NCI-H1417 treated with DMSO at 0.1 percent for 48 hours (cell line): ENCODE results near the gene SMIM31.

ENCODE experiments used
- DNase-seq: peaks from one replicate; lab custom pipeline; 2025; lab: John Stamatoyannopoulos, UW

SMIM31 gene

GRCh38 chr4:164753873-164754488 is at the start of gene SMIM31:
Gene SMIM31, plus strand, starts transcription at chr4:164754131. Its CDS starts 16,313 bp downstream, at chr4:164770444.
- DNase-seq = no peak

- no peak for DNase-seq
These were observed 47.3 kb upstream of the SMIM31 start for GRCh38 chr4:164706675-164707074.

DNA sequence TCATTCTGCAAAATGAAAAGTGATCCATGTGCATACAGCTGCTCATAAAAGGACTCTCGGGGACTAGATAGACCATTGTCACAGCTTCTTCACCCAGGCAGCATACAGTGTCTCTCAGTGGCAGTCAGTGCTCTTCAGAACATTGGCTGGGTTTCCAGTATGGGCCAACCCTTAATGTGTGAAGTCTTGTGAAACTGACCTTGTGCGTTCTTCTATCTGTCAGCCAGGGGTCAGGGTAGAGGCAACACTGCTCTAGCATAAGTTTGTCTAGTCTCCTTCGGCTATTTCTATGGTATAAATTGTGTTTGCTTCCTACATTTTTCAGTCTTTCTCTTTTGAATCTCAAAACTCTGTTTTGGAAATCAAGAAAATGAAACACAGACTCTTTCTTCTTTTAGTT is 37.0 kb upstream of the SMIM31 start:
- DNase-seq = no peak

GRCh38 chr4:164718827-164719226 is 35.1 kb upstream of the SMIM31 start:
- DNase-seq = no peak

- no peak for DNase-seq
These were observed 28.9 kb upstream of the SMIM31 start for GRCh38 chr4:164725066-164725465.

DNA sequence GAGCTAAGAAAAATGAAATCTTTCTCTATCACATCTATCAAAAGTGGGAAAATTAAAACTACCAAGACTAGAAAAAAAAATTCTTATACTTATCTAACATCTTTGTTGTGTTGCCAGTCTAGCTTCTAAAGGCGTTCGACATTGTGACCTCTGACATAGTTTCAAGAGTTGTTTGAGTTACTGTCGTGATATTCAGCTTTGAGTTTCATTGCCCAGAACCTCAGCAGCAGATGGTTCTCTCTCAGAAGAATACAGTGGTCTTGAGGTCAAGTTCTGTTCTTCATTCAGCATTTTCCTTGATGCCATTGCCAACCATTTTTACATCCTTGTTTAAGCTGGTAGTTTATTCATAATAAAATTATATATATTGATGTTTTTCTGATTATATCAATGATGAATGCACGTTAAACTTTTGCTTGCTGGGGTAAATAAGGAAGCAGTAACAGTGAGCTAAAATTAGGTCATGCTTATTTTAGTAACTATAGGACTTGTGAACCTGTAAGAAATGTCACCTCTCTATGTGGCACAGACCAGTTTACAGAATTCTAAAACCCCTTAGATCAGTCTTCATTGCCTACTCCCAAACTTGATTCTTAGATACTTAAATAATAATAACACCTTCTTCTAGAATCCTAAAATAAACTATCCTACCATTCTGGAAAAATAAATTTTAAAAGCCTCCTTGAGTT is 23.1 kb upstream of the SMIM31 start:
- DNase-seq = no peak

DNA sequence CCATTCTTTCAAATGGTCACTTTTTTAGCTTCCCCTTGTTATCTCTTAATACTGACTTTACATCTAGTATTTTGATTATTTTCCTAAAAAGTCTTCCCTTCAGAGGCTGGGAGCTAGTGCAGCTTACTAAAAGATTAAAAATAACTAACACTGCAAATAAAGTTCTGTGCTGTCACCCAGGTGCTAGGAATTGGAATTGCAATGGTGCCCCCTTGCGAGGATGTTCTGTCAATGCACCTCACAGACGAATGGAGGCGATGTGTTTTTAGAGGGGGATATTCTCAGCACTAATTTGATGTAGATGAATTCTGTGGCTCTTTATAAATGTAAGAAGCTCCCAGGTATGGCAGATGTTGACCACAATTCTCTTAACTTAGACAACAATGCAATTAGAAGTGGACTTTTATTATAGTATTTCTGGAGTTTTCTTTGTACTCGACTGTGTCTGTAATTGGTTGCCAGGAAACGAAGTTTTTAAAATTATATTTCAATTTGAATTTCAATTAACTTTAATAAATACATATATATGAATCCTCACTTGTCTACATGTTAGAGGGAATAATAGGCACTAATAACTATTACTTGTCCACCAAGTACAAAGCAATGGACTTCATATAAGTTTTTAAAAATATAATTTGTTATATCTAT is 22.0 kb upstream of the SMIM31 start:
- no peak for DNase-seq

- DNase-seq = no peak
These were observed 19.4 kb upstream of the SMIM31 start for GRCh38 chr4:164734484-164734883.

GRCh38 chr4:164748375-164748774 is 5.6 kb upstream of the SMIM31 start:
- no peak for DNase-seq

DNA sequence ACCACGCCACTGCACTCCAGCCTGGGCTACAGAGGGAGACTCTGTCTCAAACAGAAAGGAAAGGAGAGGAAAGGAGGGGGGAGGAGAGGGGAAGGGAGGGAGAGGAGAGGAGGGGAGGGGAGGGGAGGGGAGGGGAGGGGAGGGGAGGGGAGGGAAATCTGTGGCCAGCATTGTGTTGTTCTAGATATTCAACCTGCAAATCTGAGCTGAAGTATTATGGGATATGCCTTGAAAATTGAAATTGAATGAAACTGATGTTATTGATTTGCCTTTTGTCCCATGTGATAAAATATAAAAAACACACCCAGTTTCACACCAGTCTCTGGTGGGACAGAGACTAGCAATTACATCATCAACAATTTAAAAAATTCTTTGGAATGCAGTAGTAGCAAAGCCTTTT is 1.5 kb downstream of the SMIM31 start:
- no peak for DNase-seq

DNA sequence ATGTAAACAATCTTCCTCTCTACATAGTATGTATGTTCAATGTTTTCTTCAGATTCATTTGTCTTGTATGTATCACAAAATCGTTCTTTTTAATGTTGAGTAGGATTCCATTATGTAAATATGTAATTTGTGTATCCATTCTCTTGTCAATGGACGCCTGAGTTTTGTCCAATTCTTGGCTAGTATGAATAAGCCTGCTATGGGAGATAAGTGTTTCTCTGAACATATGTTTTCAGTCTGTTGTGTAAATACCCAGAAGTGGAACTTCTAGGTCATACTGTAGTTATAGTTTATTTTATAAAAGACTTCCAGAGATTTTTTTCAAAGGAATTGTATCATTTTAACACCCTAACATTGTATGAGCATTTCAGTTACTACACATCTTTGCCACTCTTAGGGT is 2.8 kb downstream of the SMIM31 start:
- DNase-seq = no peak

DNA sequence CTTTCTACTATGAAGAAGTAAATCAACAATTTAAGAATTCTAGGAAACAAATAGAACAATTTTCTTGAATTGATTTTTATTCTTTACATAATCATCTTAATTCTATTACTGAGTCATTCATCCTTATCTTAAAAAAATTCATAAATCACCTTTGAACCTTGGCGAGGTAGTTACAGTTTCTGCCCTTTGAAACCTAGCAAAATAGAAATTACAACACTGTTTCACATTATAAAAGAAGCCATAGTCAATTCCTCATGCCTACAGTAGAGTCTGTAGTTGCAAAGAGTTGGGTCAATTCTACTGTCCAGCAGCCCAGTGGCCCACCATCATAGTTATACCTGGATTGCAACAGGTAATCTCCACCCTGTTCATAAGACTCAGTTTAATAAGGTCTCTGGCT is 7.3 kb downstream of the SMIM31 start:
- DNase-seq = no peak

- DNase-seq = no peak
These were observed 7.9 kb downstream of the SMIM31 start for GRCh38 chr4:164761746-164762275.

GRCh38 chr4:164765096-164765495 is 11.2 kb downstream of the SMIM31 start:
- no peak for DNase-seq

- DNase-seq = no peak
These were observed 11.9 kb downstream of the SMIM31 start for GRCh38 chr4:164765833-164766232.

DNA sequence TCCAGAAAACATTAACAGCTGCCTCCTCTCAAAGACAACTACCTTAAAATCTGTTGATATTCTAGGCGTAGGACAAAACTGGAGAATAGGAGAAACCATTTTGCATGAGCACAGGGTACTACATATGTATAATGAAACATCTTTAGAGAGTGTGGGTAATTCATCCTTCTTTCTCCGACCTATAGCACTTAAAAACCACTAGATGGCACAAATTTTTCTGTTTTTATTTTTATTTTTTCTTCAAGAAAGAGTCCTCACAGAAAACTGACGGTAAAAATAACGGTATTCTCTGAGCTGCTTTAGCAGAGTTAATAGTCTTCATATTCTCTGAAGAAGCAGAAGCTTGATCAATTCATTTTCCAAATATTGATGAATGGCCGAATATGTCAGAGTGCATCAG is 14.6 kb downstream of the SMIM31 start:
- no peak for DNase-seq

- no peak for DNase-seq
These were observed 16.2 kb downstream of the SMIM31 start for GRCh38 chr4:164770010-164770724.

DNA sequence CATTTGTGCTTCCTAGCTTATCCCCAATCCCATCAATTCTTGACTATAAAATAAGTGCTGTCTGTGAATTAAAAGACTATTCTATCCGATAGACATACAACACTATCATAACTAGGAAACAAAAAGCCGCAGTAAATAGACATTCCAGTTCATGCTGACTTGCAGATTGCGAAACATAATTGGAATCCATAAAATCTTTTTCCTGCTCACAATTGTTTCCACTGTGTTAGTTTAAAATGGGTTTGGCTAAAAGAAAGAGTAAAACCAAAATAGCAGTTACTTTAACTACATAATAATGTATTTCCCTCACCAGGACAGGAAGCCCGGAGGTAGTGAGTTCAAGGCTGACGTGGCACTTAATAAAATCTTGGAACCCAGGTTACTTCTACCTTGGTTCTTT is 17.2 kb downstream of the SMIM31 start:
- no peak for DNase-seq

DNA sequence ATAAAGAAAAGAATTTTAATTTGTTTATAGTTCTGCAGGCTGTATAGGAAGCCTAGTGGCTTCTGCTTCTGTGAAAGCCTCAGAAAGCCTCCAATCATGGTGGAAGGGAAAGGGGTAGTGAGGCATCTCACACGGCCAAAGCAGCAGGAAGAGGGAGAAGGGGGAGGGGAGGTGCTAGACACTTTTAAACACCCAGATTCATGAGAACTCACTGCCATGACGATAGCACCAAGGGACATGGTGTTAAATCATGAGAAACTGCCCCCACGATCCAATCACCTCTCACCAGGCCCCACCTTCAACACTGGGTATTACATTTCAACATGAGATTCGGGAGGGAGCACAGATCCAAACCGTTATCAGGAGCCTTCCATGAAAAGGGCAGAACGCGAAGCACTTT is 18.1 kb downstream of the SMIM31 start:
- DNase-seq = no peak

- no peak for DNase-seq
These were observed 25.1 kb downstream of the SMIM31 start for GRCh38 chr4:164779080-164779479.

GRCh38 chr4:164779811-164780216 is 25.9 kb downstream of the SMIM31 start:
- DNase-seq = peak; percentile 14

DNA sequence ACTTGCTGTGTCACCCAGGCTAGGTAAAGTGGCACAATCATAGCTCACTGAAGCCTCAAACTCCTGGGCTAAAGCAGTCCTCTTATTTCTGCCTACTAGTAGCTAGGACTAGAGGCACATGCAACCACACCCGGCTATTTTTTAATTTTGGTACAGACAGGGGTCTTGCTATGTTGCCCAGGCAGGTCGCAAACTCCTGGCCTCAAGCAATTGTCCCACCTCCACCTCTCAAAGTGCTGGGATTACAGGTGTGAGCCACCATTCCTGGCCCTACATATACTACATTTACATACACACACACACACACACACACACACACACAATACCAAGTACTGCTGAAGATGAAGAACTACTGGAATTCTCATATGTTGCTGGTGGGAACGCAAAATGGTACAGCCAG is 26.9 kb downstream of the SMIM31 start:
- DNase-seq = no peak

DNA sequence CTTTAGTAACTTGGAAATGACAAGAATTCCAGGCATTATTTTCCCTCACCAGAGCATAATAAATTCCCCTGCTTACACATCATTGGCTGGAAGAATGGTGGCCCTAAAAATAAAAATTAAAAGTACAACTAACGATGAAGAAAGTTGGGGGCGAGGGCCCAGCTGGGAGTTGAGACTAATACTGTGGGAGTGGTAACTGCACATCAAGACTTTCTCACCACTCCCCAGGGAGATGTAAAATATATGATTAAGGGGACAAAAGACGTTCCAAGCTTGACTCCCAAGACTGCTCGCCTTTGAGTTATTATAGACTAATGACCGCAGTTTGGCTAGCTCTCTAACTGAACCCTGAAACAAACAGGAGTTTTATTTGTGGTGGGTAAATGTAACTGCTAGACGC is 30.0 kb downstream of the SMIM31 start:
- no peak for DNase-seq
